ENCODE measurements around the gene OR52E2.

DNA sequence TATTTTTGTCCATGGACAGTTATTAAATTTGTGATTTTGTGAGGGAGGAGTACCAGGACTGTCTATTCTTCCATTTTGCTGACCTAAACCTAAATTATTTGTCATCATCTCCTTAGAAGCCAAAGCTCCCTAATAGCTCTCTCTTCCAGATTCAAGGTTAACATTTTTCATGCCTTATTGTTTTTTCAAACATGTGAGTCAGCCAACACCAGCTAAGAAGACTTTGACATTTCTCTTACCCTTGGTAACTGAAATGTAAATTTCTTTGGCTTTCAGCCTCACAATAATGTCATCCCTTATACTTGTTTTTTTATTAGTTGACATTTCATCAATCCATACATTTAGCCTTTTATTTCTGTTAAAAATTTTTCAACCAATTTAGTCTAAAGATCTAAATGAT, 29.1 kb upstream of the OR52E2 start:
- TF ChIP-seq CTCF (conservative IDR thresholded peaks at IDR 0.05 in 1 of 2, IDR thresholded peaks at IDR 0.05 in 1 of 2; ENCODE audit: extremely low read depth in 1 of 2, insufficient read depth in 1 of 2, low read depth in 1 of 2, low read length in 2 of 2): no peak
- no peak for TF ChIP-seq EZH2 (IDR thresholded peaks at IDR 0.05; ENCODE audit: borderline replicate concordance, low read length)

All from mammary epithelial cell (primary cell).